Stimulated activated CD4-positive, alpha-beta T cell treated with anti-CD3 and anti-CD28 coated beads, Interleukin-15, amount 100 ng/mL, for 1 hour (primary cell): ENCODE measurements around the gene PPP1R12B.
"Not testable (repeated sequence)": the region's sequence is repeated elsewhere in the genome, so short reads cannot be mapped to it uniquely, and the experiment has no call there.

Source experiments
- DNase-seq, 2 donors: peaks; one replicate each; pipeline ENCODE4 v3.0.0-alpha.2; 2020; ENCODE audit warnings: low read depth in 1 of 2, low spot score in 1 of 2

Gene PPP1R12B

GRCh38 chr1:202348005-202348508, 442 bp upstream of the PPP1R12B start:
- DNase-seq: no peak

- no peak for DNase-seq
These were observed 868 bp downstream of the PPP1R12B start for GRCh38 chr1:202349206-202349928.

GRCh38 chr1:202351725-202352124, 3.2 kb downstream of the PPP1R12B start:
- no peak for DNase-seq

- not testable (repeated sequence) for DNase-seq
These were observed 4.2 kb downstream of the PPP1R12B start for GRCh38 chr1:202352583-202353197.

GRCh38 chr1:202355944-202356553, 7.5 kb downstream of the PPP1R12B start:
- DNase-seq: no peak

GRCh38 chr1:202357506-202357905, 9.0 kb downstream of the PPP1R12B start:
- DNase-seq: no peak

- no peak for DNase-seq
These were observed 12.7 kb downstream of the PPP1R12B start for GRCh38 chr1:202361224-202361623.

- DNase-seq: no peak
These were observed 13.2 kb downstream of the PPP1R12B start for GRCh38 chr1:202361701-202362100.

GRCh38 chr1:202362212-202362611, 13.7 kb downstream of the PPP1R12B start:
- DNase-seq: no peak

GRCh38 chr1:202365092-202365815, 16.8 kb downstream of the PPP1R12B start:
- no peak for DNase-seq

- DNase-seq: no peak
These were observed 18.8 kb downstream of the PPP1R12B start for GRCh38 chr1:202367271-202367670.

GRCh38 chr1:202370906-202371305, 22.4 kb downstream of the PPP1R12B start:
- not testable (repeated sequence) for DNase-seq

GRCh38 chr1:202374099-202374498, 25.6 kb downstream of the PPP1R12B start:
- DNase-seq: no peak

GRCh38 chr1:202375175-202375574, 26.7 kb downstream of the PPP1R12B start:
- not testable (repeated sequence) for DNase-seq

- no peak for DNase-seq
These were observed 27.7 kb downstream of the PPP1R12B start for GRCh38 chr1:202376247-202376646.

- not testable (repeated sequence) for DNase-seq
These were observed 31.5 kb downstream of the PPP1R12B start for GRCh38 chr1:202379884-202380529.

- DNase-seq: not testable (repeated sequence)
These were observed 32.0 kb downstream of the PPP1R12B start for GRCh38 chr1:202380535-202380934.

GRCh38 chr1:202381867-202382266, 33.4 kb downstream of the PPP1R12B start:
- not testable (repeated sequence) for DNase-seq

- DNase-seq: not testable (repeated sequence)
These were observed 47.3 kb downstream of the PPP1R12B start for GRCh38 chr1:202395831-202396230.

- DNase-seq: no peak
These were observed 48.8 kb downstream of the PPP1R12B start for GRCh38 chr1:202397256-202397655.

GRCh38 chr1:202398439-202398838, 49.9 kb downstream of the PPP1R12B start:
- not testable (repeated sequence) for DNase-seq
